ENCODE data around the gene TNFRSF17. TPM values are rescaled to one million over a fixed set of nuclear protein-coding genes. Genes with fewer than 3 reads are reported as not detected.

Gene TNFRSF17
- total and polyA plus RNA-seq, 9 of the 15 experiments (the other 6 are each of a cell fraction or from before 2014, with no cell fraction given): not detected

DNA sequence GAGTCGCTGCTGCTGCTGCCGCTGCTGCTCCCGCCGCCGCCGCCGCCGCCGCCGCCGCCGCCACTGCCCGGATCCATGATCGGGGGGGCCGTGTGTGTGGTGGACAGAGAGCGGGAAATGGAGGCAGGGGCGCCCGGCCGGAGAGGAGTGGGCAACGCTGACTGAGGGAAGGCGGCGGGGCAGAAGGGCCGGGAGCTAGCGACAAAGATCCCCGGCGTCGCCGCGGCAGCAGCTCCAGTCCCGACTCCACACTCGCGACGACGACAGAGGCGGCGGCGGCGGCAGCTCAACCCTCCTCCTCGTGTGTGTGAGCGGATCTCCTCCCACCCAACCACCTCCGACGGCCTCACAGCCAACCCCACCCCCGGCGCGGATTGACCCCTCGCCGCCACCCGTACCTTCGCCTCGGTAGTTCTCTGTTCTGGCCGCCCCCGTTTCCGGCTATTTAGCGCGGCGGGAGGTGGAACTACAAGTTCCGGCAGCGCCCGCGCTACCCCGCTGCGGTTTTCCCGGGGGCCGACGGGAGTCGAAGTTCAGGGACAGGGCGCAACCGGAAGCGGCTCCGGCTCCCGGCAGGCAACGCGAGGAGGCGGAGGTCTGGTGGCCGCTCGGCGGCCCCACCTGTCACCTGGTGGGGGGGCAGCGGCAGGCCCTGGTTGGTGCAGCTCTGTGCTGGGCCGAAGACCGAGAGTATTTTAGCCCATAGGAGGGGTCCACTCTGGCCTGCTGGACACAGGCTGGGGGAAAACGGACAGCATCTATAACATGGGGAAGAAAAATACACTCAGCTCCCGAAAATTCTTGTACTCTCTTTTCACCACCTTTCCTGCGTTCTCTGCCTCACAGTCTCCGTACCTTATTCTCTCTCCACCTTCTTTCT is 49.1 kb upstream of the TNFRSF17 start, which contains the start of gene GSPT1 (continued):
- TF ChIP-seq, protein P1, sequence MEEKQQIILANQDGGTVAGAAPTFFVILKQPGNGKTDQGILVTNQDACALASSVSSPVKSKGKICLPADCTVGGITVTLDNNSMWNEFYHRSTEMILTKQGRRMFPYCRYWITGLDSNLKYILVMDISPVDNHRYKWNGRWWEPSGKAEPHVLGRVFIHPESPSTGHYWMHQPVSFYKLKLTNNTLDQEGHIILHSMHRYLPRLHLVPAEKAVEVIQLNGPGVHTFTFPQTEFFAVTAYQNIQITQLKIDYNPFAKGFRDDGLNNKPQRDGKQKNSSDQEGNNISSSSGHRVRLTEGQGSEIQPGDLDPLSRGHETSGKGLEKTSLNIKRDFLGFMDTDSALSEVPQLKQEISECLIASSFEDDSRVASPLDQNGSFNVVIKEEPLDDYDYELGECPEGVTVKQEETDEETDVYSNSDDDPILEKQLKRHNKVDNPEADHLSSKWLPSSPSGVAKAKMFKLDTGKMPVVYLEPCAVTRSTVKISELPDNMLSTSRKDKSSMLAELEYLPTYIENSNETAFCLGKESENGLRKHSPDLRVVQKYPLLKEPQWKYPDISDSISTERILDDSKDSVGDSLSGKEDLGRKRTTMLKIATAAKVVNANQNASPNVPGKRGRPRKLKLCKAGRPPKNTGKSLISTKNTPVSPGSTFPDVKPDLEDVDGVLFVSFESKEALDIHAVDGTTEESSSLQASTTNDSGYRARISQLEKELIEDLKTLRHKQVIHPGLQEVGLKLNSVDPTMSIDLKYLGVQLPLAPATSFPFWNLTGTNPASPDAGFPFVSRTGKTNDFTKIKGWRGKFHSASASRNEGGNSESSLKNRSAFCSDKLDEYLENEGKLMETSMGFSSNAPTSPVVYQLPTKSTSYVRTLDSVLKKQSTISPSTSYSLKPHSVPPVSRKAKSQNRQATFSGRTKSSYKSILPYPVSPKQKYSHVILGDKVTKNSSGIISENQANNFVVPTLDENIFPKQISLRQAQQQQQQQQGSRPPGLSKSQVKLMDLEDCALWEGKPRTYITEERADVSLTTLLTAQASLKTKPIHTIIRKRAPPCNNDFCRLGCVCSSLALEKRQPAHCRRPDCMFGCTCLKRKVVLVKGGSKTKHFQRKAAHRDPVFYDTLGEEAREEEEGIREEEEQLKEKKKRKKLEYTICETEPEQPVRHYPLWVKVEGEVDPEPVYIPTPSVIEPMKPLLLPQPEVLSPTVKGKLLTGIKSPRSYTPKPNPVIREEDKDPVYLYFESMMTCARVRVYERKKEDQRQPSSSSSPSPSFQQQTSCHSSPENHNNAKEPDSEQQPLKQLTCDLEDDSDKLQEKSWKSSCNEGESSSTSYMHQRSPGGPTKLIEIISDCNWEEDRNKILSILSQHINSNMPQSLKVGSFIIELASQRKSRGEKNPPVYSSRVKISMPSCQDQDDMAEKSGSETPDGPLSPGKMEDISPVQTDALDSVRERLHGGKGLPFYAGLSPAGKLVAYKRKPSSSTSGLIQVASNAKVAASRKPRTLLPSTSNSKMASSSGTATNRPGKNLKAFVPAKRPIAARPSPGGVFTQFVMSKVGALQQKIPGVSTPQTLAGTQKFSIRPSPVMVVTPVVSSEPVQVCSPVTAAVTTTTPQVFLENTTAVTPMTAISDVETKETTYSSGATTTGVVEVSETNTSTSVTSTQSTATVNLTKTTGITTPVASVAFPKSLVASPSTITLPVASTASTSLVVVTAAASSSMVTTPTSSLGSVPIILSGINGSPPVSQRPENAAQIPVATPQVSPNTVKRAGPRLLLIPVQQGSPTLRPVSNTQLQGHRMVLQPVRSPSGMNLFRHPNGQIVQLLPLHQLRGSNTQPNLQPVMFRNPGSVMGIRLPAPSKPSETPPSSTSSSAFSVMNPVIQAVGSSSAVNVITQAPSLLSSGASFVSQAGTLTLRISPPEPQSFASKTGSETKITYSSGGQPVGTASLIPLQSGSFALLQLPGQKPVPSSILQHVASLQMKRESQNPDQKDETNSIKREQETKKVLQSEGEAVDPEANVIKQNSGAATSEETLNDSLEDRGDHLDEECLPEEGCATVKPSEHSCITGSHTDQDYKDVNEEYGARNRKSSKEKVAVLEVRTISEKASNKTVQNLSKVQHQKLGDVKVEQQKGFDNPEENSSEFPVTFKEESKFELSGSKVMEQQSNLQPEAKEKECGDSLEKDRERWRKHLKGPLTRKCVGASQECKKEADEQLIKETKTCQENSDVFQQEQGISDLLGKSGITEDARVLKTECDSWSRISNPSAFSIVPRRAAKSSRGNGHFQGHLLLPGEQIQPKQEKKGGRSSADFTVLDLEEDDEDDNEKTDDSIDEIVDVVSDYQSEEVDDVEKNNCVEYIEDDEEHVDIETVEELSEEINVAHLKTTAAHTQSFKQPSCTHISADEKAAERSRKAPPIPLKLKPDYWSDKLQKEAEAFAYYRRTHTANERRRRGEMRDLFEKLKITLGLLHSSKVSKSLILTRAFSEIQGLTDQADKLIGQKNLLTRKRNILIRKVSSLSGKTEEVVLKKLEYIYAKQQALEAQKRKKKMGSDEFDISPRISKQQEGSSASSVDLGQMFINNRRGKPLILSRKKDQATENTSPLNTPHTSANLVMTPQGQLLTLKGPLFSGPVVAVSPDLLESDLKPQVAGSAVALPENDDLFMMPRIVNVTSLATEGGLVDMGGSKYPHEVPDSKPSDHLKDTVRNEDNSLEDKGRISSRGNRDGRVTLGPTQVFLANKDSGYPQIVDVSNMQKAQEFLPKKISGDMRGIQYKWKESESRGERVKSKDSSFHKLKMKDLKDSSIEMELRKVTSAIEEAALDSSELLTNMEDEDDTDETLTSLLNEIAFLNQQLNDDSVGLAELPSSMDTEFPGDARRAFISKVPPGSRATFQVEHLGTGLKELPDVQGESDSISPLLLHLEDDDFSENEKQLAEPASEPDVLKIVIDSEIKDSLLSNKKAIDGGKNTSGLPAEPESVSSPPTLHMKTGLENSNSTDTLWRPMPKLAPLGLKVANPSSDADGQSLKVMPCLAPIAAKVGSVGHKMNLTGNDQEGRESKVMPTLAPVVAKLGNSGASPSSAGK (IDR thresholded peaks at IDR 0.05): peak; percentile 53
- TF ChIP-seq PTTG1 (tag; IDR thresholded peaks at IDR 0.05; ENCODE audit: low read depth) (no peak), ZNF143 (CRISPR knock-in tag; IDR thresholded peaks at IDR 0.05) (peak; percentile 99), ZNF57 (CRISPR knock-in tag; IDR thresholded peaks at IDR 0.05) (no peak), NR4A1 (CRISPR knock-in tag; IDR thresholded peaks at IDR 0.05) (no peak), NR4A1 (tag; IDR thresholded peaks at IDR 0.05) (peak; percentile 77), XRCC4 (IDR thresholded peaks at IDR 0.05; ENCODE audit: extremely low read depth, insufficient read depth, insufficient read length) (no peak), SMARCA5 (IDR thresholded peaks at IDR 0.05) (no peak), PHF21A (IDR thresholded peaks at IDR 0.05; ENCODE audit: borderline replicate concordance, low read depth) (peak; percentile 45; the same call in 1 of the 2 replicates), KLF10 (CRISPR knock-in tag; IDR thresholded peaks at IDR 0.05) (peak; percentile 50; the same call in 1 of the 2 replicates), TEAD2 (tag; IDR thresholded peaks at IDR 0.05) (no peak), ZBTB1 (CRISPR knock-in tag; IDR thresholded peaks at IDR 0.05; ENCODE audit: borderline replicate concordance, low read depth) (no peak), JUNB (CRISPR knock-in tag; conservative IDR thresholded peaks at IDR 0.05) (no peak)
- TF ChIP-seq, protein P2, sequence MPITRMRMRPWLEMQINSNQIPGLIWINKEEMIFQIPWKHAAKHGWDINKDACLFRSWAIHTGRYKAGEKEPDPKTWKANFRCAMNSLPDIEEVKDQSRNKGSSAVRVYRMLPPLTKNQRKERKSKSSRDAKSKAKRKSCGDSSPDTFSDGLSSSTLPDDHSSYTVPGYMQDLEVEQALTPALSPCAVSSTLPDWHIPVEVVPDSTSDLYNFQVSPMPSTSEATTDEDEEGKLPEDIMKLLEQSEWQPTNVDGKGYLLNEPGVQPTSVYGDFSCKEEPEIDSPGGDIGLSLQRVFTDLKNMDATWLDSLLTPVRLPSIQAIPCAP (CRISPR knock-in tag; IDR thresholded peaks at IDR 0.05; ENCODE audit: borderline replicate concordance): no peak
- TF ChIP-seq, protein P3, sequence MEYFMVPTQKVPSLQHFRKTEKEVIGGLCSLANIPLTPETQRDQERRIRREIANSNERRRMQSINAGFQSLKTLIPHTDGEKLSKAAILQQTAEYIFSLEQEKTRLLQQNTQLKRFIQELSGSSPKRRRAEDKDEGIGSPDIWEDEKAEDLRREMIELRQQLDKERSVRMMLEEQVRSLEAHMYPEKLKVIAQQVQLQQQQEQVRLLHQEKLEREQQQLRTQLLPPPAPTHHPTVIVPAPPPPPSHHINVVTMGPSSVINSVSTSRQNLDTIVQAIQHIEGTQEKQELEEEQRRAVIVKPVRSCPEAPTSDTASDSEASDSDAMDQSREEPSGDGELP (CRISPR knock-in tag; IDR thresholded peaks at IDR 0.05; ENCODE audit: borderline replicate concordance): peak; percentile 92

All from K562 (cell line).